Left lung (tissue), 10 donors: ENCODE results near the gene WARS2. TPM values are rescaled to one million over a fixed set of nuclear protein-coding genes. Genes with fewer than 3 reads are reported as not detected.

Experiments used
- ATAC-seq: fragments of 200-7000 bp; cut with Tn5 transposase; one replicate; pipeline ENCODE4 v1.9.1; 2020; ENCODE audit warnings: moderate library complexity
- DNase-seq, 4 donors: peaks; one replicate each; pipeline ENCODE4 v3.0.0-alpha.2; 2013 to 2020
- H3K27ac ChIP-seq, 2 donors: fragments of 200-600 bp; sonication (generic) in 1 of 2; one replicate each; pipeline versions ENCODE4 v1.5.0 to v1.8.0; 2020 to 2021
- H3K27me3 ChIP-seq, 2 donors: fragments of 200-600 bp; sonication (generic) in 1 of 2; one replicate each; pipeline versions ENCODE4 v1.5.0 to v1.8.0; 2020 to 2021
- H3K36me3 ChIP-seq, 2 donors: fragments of 200-600 bp; sonication (generic) in 1 of 2; one replicate each; pipeline versions ENCODE4 v1.5.0 to v1.8.0; 2020 to 2021
- H3K4me1 ChIP-seq, 2 donors: fragments of 200-600 bp; one replicate each; pipeline ENCODE4 v1.8.0; 2021
- H3K4me3 ChIP-seq, 2 donors: fragments of 200-600 bp; sonication (generic) in 1 of 2; one replicate each; pipeline versions ENCODE4 v1.5.0 to v1.8.0; 2020 to 2021; ENCODE audit warnings: mild to moderate bottlenecking in 1 of 2
- H3K9me3 ChIP-seq, 2 donors: fragments of 200-600 bp; sonication (generic) in 1 of 2; one replicate each; pipeline versions ENCODE4 v1.5.0 to v1.8.0; 2020 to 2021
- intact Hi-C, 2 donors: fragments of 100-400 bp; cut with DNase I; formaldehyde crosslinking; loops; one replicate each; pipeline versions ENCODE4 v1.11.2 to v1.14.2; 2022
- polyA plus RNA-seq, 6 donors: library from polyadenylated mRNA; unstranded; fragments of 120-200 nt; gene quantifications; one replicate each; pipeline ENCODE4 v1.2.1, GENCODE V29; 2013; ENCODE audit not compliant: insufficient read length in 6 of 6
- total RNA-seq, 2 donors: library from RNA; stranded (reverse); fragmentation: NEBNext Ultra II Directional; extraction: Animal tissue kit (Norgen Biotek cat#: 25700); gene quantifications; one replicate each; pipeline ENCODE4 v1.2.1, GENCODE V29; 2021
- TF ChIP-seq, protein P1 (sequence below), 2 donors: fragments of 200-600 bp; sonication (generic) in 1 of 2; IDR thresholded peaks; one replicate each; pipeline versions ENCODE4 v1.5.0 to v1.8.0; 2021; ENCODE audit warnings: antibody characterized with exemption in 2 of 2
- donor health status: DM: no; HTN: yes; CAD: no.
- donor health status: DM: no; HTN: no; CAD: no.

The WARS2 gene
- total and polyA plus RNA-seq, 8 donors = 12.7 to 26.0 (median 19.6) TPM

DNA sequence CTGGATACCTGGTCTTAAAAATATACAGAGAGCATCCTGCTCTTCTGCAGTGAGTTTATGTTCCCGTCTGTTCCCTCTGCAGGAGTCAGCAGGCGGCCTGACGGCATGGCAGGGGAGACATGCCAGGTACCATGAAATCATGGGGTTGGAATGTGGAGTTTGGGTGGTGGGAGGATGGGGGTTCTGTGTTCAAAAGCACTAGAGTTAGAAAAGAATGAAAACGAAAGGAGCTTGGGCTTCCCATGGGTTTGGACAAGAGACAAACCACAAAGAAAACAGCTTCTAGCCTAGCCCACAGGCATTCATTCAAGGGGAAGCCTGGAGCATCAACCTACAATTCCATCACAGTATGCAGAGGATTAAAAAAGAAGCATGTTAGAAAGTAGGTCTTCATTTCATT is 59.9 kb downstream of the WARS2 start:
- Histone ChIP-seq H3K4me3 (no peak overlapping the region), H3K4me1 (peaks cover 0 to 8% of the 10 kb centered on the region in 2 donors), H3K27me3 (no peaks in the 10 kb centered on the region), H3K36me3 (no peaks in the 10 kb centered on the region), H3K9me3 (peaks cover 0 to 2% of the 10 kb centered on the region in 2 donors), H3K27ac (peak overlapping the region in 1 of 2 donors; percentile 21)
- DNase-seq (peak in 2 of 4 donors; percentile 38 to 53), ATAC-seq (peak; percentile 76)
- intact Hi-C loops = no loop called here
- TF ChIP-seq, protein P1, sequence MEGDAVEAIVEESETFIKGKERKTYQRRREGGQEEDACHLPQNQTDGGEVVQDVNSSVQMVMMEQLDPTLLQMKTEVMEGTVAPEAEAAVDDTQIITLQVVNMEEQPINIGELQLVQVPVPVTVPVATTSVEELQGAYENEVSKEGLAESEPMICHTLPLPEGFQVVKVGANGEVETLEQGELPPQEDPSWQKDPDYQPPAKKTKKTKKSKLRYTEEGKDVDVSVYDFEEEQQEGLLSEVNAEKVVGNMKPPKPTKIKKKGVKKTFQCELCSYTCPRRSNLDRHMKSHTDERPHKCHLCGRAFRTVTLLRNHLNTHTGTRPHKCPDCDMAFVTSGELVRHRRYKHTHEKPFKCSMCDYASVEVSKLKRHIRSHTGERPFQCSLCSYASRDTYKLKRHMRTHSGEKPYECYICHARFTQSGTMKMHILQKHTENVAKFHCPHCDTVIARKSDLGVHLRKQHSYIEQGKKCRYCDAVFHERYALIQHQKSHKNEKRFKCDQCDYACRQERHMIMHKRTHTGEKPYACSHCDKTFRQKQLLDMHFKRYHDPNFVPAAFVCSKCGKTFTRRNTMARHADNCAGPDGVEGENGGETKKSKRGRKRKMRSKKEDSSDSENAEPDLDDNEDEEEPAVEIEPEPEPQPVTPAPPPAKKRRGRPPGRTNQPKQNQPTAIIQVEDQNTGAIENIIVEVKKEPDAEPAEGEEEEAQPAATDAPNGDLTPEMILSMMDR (IDR thresholded peaks at IDR 0.05) = no peak

DNA sequence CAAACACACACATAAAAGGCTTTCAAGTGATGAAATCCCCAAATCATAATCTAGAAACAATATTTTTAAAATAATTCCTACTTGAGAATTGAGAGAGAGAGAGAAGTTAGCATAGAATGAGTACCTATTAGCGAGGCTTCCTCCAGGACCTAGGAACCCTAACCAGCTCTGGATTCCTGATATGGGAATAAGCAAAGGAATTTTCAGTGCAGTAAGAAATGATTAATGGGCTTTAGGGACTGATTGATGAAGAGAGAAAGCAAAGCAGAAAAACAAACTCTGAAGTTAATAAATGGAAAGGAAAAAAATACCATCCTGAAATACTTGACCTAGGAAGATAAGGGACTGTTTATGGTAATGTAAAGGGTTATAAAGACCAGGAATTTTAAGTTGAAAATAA is 60.6 kb downstream of the WARS2 start:
- intact Hi-C loops = no loop called here
- Histone ChIP-seq H3K27me3 (no peaks in the 10 kb centered on the region), H3K4me3 (no peak overlapping the region), H3K36me3 (no peaks in the 10 kb centered on the region), H3K27ac (peak overlapping the region in 1 of 2 donors; percentile 21), H3K9me3 (no peaks in the 10 kb centered on the region), H3K4me1 (peaks cover 0 to 8% of the 10 kb centered on the region in 2 donors)
- ATAC-seq (no peak), DNase-seq (no peak)
- TF ChIP-seq, protein P1 (IDR thresholded peaks at IDR 0.05) = no peak

DNA sequence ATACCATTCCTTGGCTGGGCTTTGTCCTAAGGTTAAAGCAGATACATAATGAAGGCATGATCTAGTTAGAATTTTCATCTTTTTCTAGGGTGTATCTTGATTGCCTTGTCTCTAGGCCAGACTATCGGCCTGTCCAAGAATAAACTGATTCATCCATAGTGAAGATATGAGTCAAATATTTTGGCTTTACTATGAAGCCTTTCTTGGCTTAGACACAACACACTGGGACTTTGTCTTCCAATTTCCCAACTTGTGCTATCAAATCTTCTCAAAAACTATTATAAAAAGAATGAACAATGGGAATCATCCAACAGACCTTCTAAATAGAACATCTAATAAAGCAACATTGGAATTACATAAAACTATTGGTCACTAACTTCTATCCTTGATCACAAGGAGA is 64.8 kb downstream of the WARS2 start:
- DNase-seq = no peak
- intact Hi-C loops = no loop called here
- Histone ChIP-seq H3K27me3 (no peaks in the 10 kb centered on the region), H3K4me1 (no peaks in the 10 kb centered on the region), H3K27ac (no peak overlapping the region), H3K36me3 (no peaks in the 10 kb centered on the region), H3K9me3 (no peaks in the 10 kb centered on the region), H3K4me3 (no peak overlapping the region)
- TF ChIP-seq, protein P1 (IDR thresholded peaks at IDR 0.05) = no peak
- ATAC-seq = peak; percentile 33

DNA sequence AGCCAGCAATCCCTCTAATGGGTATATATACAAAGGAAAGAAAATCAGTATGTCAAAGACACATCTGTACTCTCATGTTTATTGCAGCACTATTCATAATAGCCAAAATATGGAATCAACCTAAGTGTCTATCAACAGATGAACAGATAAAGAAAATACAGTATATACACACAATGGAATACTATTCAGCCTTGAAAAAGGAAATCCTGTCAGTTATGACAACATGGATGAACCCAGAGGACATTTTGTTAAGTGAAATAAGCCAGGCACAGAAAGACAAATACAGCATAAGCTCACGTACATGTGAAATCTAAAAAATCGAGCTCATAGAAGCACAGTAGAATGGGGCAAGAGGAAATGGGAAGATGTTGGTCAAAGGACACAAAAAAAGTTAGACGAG is 69.1 kb downstream of the WARS2 start:
- TF ChIP-seq, protein P1 (IDR thresholded peaks at IDR 0.05) = no peak
- Histone ChIP-seq H3K4me3 (no peak overlapping the region), H3K27me3 (no peaks in the 10 kb centered on the region), H3K27ac (no peak overlapping the region), H3K4me1 (no peaks in the 10 kb centered on the region), H3K9me3 (no peaks in the 10 kb centered on the region), H3K36me3 (no peaks in the 10 kb centered on the region)
- intact Hi-C loops = no loop called here
- DNase-seq = no peak
- no peak for ATAC-seq

DNA sequence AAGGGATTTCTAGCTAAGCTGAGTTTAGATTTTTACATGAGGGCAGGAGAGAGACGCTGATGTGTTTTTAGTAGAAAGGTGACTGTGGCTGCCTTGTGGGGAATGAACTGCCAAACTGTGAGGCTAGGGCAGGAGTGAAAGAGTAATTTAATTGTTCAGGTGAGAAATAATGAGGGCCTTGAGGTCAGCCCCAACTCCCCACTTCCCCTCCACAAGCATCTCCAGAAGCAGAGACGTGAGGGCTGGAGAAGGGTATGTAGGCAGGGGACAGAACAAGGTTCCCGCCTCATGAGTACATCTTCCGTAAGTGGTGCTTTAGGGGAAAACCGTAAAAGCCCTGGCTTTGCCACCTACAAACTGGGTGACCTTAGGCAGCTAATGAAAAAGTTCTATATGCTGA is 70.8 kb downstream of the WARS2 start:
- intact Hi-C loops = no loop called here
- Histone ChIP-seq H3K27me3 (no peaks in the 10 kb centered on the region), H3K36me3 (no peaks in the 10 kb centered on the region), H3K27ac (no peak overlapping the region), H3K4me3 (no peak overlapping the region), H3K4me1 (no peaks in the 10 kb centered on the region), H3K9me3 (no peaks in the 10 kb centered on the region)
- ATAC-seq = no peak
- DNase-seq = no peak
- TF ChIP-seq, protein P1 (IDR thresholded peaks at IDR 0.05) = no peak
